Fibroblast of lung (primary cell): ENCODE measurements around the gene TENM3.

ENCODE experiments used
- EZH2 ChIP-seq: IDR thresholded peaks from 2 replicates; pipeline ENCODE4 v1.5.1; 2012; ENCODE audit warnings: low read length, control low read depth, mild to moderate bottlenecking; ENCODE audit errors: missing control alignments
- TF ChIP-seq, protein P1 (sequence below), 2 donors: IDR thresholded peaks in 1 of 2; conservative IDR thresholded peaks in 1 of 2; 1 replicate in 1 of 2; 2 replicates in 1 of 2; pipeline ENCODE4 v1.5.1; 2011 to 2012; ENCODE audit warnings: low read length in 2 of 2, control low read depth in 1 of 2, inconsistent platforms in 1 of 2, low read depth in 1 of 2, mild to moderate bottlenecking in 1 of 2

GRCh38 chr4:182655340-182655739 is 412.1 kb downstream of the TENM3 start:
- TF ChIP-seq, protein P1, sequence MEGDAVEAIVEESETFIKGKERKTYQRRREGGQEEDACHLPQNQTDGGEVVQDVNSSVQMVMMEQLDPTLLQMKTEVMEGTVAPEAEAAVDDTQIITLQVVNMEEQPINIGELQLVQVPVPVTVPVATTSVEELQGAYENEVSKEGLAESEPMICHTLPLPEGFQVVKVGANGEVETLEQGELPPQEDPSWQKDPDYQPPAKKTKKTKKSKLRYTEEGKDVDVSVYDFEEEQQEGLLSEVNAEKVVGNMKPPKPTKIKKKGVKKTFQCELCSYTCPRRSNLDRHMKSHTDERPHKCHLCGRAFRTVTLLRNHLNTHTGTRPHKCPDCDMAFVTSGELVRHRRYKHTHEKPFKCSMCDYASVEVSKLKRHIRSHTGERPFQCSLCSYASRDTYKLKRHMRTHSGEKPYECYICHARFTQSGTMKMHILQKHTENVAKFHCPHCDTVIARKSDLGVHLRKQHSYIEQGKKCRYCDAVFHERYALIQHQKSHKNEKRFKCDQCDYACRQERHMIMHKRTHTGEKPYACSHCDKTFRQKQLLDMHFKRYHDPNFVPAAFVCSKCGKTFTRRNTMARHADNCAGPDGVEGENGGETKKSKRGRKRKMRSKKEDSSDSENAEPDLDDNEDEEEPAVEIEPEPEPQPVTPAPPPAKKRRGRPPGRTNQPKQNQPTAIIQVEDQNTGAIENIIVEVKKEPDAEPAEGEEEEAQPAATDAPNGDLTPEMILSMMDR (conservative IDR thresholded peaks at IDR 0.05 in 1 of 2, IDR thresholded peaks at IDR 0.05 in 1 of 2; ENCODE audit: low read depth in 1 of 2, low read length in 2 of 2), result no peak
- no peak for TF ChIP-seq EZH2
